Fibroblast of the conjunctiva (primary cell): Measurements from ENCODE around the gene CELF4.

Experiments
- DNase-seq: peaks from one replicate; pipeline ENCODE4 v3.0.0-alpha.2; 2010; ENCODE audit warnings: low read depth

CELF4 gene

GRCh38 chr18:37565101-37565976 lies at the start of gene CELF4:
Gene CELF4 (minus strand): TSS chr18:37565798.
- no peak for DNase-seq

DNA sequence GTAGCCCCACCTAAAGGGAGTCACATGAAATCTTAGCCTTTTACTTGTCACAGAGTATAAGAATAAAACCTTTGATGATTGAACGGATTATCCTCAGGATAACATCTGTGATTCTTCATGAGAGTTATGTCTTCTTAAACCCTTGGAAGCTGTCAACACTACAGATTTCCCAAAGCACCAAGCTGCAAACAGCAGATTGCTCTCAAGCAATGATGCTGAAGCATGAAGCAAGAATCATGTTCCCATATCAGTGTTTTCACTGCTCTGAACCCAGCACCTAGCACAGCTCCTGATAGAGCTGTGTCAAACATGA lies 47.6 kb upstream of the CELF4 start:
- no peak for DNase-seq

GRCh38 chr18:37612524-37613252 lies 47.1 kb upstream of the CELF4 start:
- DNase-seq: no peak

- DNase-seq: no peak
These were observed 46.1 kb upstream of the CELF4 start for GRCh38 chr18:37611614-37612279.

GRCh38 chr18:37608876-37609275 lies 43.3 kb upstream of the CELF4 start:
- DNase-seq: no peak

GRCh38 chr18:37607281-37607680 lies 41.7 kb upstream of the CELF4 start:
- DNase-seq: no peak

- no peak for DNase-seq
These were observed 38.4 kb upstream of the CELF4 start for GRCh38 chr18:37604032-37604431.

DNA sequence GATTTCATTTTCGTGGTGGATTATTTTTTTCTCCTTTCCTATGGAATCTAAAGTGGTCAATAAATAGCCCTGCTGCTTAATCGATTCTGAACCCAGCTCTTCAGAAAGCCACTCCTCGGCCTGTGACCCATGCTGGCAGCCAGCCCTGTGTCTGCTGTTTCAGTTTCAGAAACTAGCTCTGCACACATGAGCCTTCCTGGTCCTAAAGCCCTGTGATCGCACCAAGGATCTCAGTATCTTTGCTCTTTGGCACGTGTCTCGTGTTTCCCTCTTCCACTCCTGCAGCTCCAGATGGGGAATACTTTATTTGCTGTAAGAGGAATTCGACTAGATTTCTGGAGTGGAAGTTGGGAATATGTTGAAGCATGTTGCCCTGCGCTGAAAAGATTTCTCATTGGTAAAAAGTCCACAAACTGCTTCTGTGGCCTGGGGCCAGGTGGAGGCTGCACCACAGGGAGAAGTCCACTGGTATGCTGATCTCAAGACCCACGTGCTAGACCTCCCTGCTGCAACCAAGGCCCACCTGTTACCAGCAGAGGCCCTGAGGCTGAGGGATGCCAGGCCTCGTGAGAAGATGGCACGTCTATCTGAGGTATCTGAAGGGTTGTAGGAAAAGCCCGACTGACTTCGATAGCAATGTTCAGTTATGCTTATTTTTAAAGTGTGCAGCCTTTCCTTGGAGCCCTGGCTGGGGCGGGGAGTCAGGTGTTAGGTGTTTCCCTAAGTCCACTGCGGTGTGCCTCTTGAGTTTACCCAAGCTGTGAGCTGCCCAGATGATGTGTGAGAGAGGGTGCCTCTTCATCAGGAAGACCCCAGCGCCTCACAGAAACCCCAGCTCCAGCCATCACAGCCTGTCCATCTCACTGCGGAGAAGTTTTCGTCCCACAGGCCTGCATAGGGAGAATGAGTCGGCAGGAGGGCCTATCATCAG lies 33.6 kb upstream of the CELF4 start:
- DNase-seq: no peak

- no peak for DNase-seq
These were observed 32.8 kb upstream of the CELF4 start for GRCh38 chr18:37598396-37598795.

- DNase-seq: no peak
These were observed 24.7 kb upstream of the CELF4 start for GRCh38 chr18:37590346-37590745.

DNA sequence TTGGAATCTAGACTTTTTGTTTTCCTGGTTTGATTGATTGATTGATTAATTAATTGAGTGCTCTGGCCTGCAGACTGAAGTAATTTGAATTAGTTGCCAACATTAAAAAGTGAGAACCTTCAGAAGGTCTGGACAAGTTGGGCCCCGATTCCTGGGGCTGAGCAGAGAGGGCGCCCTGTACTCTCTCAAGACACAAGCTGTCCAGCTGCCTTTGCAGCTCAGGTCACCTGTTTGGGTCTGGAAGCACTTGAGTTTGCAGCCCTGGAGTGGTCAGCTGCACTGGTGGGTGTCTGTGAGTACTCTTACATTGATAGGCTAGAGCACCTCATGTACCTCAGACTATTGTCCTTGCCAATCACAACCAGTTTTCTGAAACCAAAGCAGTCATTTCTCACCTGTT lies 22.7 kb upstream of the CELF4 start:
- no peak for DNase-seq

GRCh38 chr18:37586656-37587225 lies 21.1 kb upstream of the CELF4 start:
- DNase-seq: no peak

- no peak for DNase-seq
These were observed 19.5 kb upstream of the CELF4 start for GRCh38 chr18:37584952-37585695.

- DNase-seq: no peak
These were observed 18.6 kb upstream of the CELF4 start for GRCh38 chr18:37584217-37584616.

DNA sequence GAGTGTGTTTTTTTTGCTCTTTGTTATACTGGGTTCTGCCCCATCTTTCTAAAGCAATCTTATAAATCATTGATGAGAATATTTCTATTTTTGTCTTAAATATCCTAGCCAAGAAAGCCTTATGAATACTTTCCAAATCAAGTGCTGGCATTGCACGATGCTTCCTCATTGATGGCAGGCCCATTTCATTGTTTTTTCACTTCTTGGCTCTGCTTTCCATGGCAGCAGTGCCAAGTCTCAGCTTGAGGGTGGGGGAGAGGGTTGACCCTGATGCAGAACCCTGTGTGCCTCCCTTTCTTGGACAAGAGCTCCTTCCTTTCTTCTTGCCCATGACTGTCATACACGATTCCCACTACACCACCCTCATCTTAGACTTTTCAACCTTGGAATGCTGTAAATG lies 16.7 kb upstream of the CELF4 start:
- DNase-seq: no peak

DNA sequence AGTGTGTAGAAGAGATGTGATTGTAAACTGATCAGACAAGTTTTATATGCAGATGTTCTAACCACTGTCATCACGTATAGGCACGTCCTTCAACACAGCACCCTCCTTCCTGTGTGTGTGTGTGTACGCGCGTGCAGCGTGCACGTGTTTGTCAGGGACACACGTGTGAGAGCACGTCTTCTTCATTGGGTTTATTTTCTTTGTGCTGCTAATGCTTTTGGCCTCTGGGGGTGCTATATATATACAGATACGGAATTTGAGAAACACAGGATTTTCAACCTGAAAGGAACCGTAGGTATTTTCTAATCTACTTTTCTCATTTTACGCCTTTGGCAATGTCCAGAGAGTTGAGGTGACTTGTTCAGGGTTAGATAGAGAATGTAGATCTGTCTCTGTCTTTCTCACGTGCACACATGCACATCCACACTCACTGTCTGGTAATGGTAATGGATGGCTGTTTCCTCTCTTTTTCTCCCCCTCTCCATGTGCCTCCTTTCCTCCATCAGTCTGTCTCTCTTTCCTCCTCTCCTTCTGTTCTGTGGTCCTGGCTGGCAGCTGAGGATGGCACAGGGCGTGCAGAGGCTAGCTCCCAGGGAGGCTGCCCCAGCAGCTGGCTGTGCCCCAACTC lies 13.4 kb upstream of the CELF4 start:
- DNase-seq: no peak

GRCh38 chr18:37578182-37578678 lies 12.6 kb upstream of the CELF4 start:
- no peak for DNase-seq

DNA sequence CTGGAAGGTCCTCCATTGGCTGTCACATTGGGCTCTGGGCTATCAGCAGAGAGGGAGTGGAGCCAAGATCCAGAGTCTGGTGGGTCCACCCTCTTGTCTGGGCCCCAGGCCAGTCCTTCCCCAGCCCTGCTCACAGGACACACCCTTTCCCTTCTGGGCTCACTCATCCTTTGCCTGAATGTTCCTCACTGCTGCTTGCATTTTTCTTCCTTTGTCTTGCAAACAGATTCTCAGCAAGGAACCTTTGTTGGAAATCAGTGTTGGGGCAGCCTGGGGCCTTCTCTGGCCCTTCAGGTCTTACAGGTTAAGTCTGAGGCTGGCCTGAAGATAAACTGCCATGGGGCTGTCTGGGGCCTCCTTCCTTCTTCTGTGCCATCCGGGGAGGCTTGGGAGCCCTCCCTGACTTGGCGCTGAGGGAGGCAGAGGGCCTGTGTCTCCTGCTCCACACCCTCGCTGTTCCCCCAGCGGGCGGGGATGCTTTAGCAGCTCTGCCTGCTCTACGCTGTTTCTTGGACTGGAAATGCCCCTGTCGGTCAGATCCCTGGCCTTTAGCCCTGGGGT lies 11.5 kb upstream of the CELF4 start:
- DNase-seq: no peak

DNA sequence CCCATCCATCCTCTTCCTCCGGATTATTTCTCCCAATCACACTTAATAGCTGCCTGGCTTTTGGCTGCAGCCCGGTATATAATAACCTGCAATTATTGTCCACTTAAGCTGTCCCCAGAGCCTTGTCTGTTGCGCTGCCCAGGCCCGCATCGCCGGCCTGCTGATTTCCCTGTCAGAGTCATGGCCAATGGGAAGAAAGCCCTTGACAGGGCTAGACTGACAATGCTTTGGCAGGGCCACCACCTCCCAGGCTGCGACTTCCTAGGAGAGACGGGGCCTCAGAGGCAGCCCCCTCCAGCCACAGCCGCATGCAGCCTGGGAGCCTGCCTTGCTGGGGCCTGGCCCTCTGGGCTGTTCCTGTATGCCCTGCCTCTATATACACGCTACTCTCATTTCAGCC lies 10.0 kb upstream of the CELF4 start:
- DNase-seq: no peak

DNA sequence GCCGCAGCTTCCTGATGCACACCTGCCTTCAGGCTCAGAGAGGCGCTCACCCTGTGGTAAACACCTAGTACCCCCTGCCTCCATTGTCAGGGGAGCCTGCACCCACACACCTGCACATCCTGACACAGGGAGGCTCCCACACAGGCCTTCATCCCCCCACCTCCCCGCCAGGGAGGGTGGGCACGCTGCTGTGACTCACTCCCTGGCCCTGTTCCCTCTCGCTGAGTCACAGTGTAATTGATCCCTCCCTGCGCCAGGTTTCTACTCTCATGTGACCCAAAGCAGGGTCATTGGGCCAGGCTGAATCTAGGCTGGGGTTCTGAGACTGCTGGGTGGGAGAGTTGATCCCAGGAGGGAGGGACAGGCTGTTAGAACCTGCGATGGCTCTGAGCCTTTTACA lies 8.5 kb upstream of the CELF4 start:
- no peak for DNase-seq
